Type B pancreatic cell (in vitro differentiated cells): ENCODE data around the gene TCF12. TPM values are rescaled to one million over a fixed set of nuclear protein-coding genes. Genes with fewer than 3 reads are reported as not detected.
"Not testable (repeated sequence)": the region's sequence is repeated elsewhere in the genome, so short reads cannot be mapped to it uniquely, and the experiment has no call there.

ENCODE experiments used
- DNase-seq: peaks from one replicate; pipeline ENCODE4 v3.0.0; 2021; ENCODE audit warnings: mixed read lengths; ENCODE audit not compliant: unreplicated experiment; ENCODE audit errors: extremely low spot score
- H3K27ac Mint-ChIP-seq: 2 replicates; pipeline ENCODE4 v1.8.0; 2021; ENCODE audit warnings: mild to moderate bottlenecking, mixed read lengths
- H3K27me3 Mint-ChIP-seq: 2 replicates; pipeline ENCODE4 v1.8.0; 2021; ENCODE audit warnings: mixed read lengths
- H3K36me3 Mint-ChIP-seq: 2 replicates; pipeline ENCODE4 v1.8.0; 2021; ENCODE audit warnings: mixed read lengths
- H3K4me1 Mint-ChIP-seq: one replicate; pipeline ENCODE4 v1.8.0; 2021; ENCODE audit warnings: mixed read lengths; ENCODE audit not compliant: unreplicated experiment
- H3K4me3 Mint-ChIP-seq: 2 replicates; pipeline ENCODE4 v1.8.0; 2021; ENCODE audit warnings: mild to moderate bottlenecking, mixed read lengths
- H3K9me3 Mint-ChIP-seq: 2 replicates; pipeline ENCODE4 v1.8.0; 2021; ENCODE audit warnings: mixed read lengths
- total RNA-seq: library from RNA; stranded (reverse); gene quantifications from 2 replicates; pipeline ENCODE4 v1.2.1, GENCODE V29; 2021; ENCODE audit warnings: low replicate concordance
- TF ChIP-seq, protein P1 (sequence below): fragments of 200-600 bp; sonication (generic); conservative IDR thresholded peaks from 2 replicates; pipeline ENCODE4 v1.5.0; 2021; ENCODE audit warnings: antibody characterized with exemption, mild to moderate bottlenecking

Gene TCF12
- total RNA-seq, 1 donor from 2014 or later, result 153 TPM

DNA sequence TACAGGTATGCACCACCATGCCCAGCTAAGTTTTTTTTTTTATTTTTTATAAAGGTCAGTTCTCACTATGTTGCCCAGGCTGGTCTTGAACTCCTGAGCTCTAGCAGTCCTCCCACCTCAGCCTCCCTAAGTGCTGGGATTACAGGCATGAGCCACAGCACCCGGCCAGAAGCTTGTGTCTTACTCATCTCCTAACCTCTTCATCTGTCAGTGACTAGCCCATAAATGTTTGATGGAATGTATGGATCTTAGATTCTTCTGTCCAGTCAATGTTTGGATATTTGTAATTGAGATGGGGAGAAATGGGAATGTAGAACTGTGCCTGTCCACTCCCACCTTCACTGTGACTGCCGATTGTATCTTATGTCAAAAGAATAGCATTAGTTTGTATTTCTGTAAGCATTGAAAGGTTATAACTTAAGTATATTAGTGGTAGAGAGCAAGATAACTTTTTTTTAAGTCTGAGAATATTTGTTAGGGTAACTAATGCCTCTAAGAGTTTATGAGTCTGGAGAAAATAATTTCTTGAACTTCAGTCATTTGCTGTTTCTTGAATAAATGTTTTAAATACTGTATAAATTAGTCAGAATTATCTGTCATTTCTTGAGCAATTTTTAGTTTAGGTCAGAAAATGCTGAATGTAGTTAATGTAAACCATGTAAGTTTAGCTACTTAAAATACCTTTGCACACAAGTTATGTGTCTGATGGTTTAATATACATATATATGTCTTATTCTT, 242.5 kb downstream of the TCF12 start:
- Mint-ChIP-seq H3K27me3 (no peaks in the 10 kb centered on the region), H3K36me3 (peaks cover 19% of the 10 kb centered on the region), H3K4me1 (peaks cover 11% of the 10 kb centered on the region), H3K27ac (no peak overlapping the region), H3K9me3 (no peaks in the 10 kb centered on the region), H3K4me3 (no peak overlapping the region)
- DNase-seq, result no peak
- TF ChIP-seq, protein P1, sequence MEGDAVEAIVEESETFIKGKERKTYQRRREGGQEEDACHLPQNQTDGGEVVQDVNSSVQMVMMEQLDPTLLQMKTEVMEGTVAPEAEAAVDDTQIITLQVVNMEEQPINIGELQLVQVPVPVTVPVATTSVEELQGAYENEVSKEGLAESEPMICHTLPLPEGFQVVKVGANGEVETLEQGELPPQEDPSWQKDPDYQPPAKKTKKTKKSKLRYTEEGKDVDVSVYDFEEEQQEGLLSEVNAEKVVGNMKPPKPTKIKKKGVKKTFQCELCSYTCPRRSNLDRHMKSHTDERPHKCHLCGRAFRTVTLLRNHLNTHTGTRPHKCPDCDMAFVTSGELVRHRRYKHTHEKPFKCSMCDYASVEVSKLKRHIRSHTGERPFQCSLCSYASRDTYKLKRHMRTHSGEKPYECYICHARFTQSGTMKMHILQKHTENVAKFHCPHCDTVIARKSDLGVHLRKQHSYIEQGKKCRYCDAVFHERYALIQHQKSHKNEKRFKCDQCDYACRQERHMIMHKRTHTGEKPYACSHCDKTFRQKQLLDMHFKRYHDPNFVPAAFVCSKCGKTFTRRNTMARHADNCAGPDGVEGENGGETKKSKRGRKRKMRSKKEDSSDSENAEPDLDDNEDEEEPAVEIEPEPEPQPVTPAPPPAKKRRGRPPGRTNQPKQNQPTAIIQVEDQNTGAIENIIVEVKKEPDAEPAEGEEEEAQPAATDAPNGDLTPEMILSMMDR, result no peak

DNA sequence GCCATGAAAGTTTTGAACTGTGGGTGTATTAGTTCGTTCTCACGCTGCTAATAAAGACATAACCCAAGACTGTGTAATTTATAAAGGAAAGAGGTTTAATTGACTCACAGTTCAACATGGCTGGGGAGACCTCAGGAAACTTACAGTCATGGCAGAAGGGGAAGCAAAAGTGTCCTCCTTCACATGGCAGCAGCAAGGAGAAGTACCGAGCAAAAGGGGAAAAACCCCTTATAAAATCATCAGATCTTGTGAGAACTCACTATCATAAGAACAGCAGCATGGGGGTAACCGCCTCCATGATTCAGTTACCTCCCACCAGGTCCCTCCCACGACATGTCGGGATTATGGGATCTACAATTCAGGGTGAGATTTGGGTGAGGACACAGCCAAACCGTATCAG, 245.8 kb downstream of the TCF12 start:
- H3K36me3 Mint-ChIP-seq, result peaks cover 23% of the 10 kb centered on the region
- not testable (repeated sequence) for H3K27me3 Mint-ChIP-seq, H3K4me3 Mint-ChIP-seq, H3K9me3 Mint-ChIP-seq, H3K27ac Mint-ChIP-seq, DNase-seq, H3K4me1 Mint-ChIP-seq

DNA sequence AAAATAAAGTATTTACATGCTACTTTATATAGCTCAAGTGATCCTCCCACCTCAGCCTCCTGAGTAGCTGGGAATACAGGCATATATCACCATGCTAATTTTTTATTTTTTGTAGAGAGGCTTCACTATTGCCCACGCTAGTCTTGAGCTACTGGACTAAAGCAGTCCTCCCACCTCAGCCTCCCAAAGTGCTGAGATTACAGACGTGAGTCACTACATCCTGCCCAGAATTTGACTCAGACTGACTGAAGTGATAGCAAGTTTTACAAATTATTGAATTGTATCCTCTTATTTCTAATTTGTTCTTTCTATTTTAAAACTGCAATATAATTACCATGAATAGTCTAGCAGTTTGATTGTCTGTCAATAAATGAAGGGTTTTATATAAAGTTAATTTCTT, 247.5 kb downstream of the TCF12 start:
- H3K27me3 Mint-ChIP-seq, result no peaks in the 10 kb centered on the region
- no peaks in the 10 kb centered on the region for H3K9me3 Mint-ChIP-seq
- H3K4me3 Mint-ChIP-seq, result no peak overlapping the region
- TF ChIP-seq, protein P1, result no peak
- H3K27ac Mint-ChIP-seq, result no peak overlapping the region
- DNase-seq, result no peak
- H3K36me3 Mint-ChIP-seq, result peaks cover 17% of the 10 kb centered on the region
- peaks cover 2% of the 10 kb centered on the region for H3K4me1 Mint-ChIP-seq

DNA sequence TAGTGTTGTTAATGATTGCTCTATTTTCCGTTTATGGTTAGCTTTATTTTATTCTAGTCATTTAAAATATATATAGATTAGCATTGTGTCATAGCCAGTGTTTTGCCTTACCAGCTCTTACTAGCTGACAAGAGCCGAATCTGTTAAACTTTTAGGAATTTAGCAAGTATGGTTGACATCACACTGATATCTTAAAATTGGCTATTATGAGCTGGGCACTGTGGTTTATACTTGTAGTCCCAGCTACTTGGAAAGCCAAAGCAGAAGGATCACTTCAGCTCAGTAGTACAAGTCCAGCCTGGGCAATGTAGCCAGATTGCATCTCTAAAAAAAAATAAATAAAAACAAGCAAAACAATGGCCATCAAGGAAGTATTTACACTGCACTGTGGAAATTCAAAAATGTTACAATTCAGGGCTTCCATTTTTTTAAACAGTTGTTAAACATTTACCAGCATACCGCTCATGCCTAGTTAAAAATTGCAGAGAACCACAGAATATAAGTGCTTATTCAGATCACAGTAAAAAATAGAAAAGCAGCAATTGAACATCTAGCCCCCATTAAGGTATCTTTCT, 249.5 kb downstream of the TCF12 start:
- Mint-ChIP-seq H3K4me3 (no peak overlapping the region), H3K4me1 (no peaks in the 10 kb centered on the region), H3K27ac (no peak overlapping the region), H3K27me3 (no peaks in the 10 kb centered on the region), H3K9me3 (no peaks in the 10 kb centered on the region), H3K36me3 (peaks cover 20% of the 10 kb centered on the region)
- TF ChIP-seq, protein P1, result no peak
- no peak for DNase-seq

DNA sequence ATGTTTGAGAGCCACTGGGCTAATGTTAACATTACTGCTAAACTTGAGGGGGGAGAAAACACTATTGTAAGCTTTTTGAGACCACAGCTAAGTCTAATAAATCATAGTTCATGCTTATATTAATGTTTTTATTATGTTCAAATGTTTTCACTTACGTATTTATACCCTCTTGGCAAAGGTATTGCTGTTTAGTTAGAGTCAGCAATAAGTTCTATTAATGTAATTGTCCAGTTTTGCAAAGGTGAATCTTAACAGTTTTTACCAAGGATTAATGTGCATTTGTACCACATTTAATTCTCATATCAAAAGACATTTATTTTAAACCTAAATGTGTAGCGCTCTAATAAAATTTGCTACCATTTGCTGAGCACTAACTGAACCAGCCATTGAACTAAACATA, 251.2 kb downstream of the TCF12 start:
- DNase-seq, result no peak
- H3K36me3 Mint-ChIP-seq, result peaks cover 21% of the 10 kb centered on the region
- H3K9me3 Mint-ChIP-seq, result no peaks in the 10 kb centered on the region
- H3K27ac Mint-ChIP-seq, result no peak overlapping the region
- TF ChIP-seq, protein P1, result no peak
- H3K4me3 Mint-ChIP-seq, result no peak overlapping the region
- no peaks in the 10 kb centered on the region for H3K27me3 Mint-ChIP-seq
- no peaks in the 10 kb centered on the region for H3K4me1 Mint-ChIP-seq

DNA sequence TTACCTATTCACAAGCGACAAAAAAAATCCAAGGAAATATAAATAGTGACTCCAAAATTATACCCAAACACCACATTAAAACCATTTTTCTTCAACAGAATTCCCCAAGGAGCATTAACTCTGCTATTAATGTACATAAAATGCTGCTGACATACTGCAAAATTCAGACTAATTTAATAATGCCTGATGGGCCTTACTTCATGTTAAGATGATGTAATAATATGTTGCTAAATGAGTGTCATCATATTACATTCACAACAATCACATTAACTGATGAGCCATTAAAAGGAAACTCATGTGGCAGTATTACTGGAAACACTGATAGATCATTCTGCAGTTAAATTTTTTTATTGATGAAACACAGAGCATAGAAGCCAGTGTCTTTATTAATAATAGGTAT, 253.0 kb downstream of the TCF12 start:
- no peaks in the 10 kb centered on the region for H3K4me1 Mint-ChIP-seq
- DNase-seq, result no peak
- no peaks in the 10 kb centered on the region for H3K27me3 Mint-ChIP-seq
- H3K4me3 Mint-ChIP-seq, result no peak overlapping the region
- no peak overlapping the region for H3K27ac Mint-ChIP-seq
- peaks cover 26% of the 10 kb centered on the region for H3K36me3 Mint-ChIP-seq
- TF ChIP-seq, protein P1, result no peak
- H3K9me3 Mint-ChIP-seq, result no peaks in the 10 kb centered on the region
